ENCODE data around the gene NUMB. TPM values are rescaled to one million over a fixed set of nuclear protein-coding genes. Genes with fewer than 3 reads are reported as not detected.
A peak's percentile ranks its signal among the peaks of the same experiment; 100 is the strongest.

Gene NUMB
- total RNA-seq, 1 experiment from 2014 or later: 46.5 TPM

DNA sequence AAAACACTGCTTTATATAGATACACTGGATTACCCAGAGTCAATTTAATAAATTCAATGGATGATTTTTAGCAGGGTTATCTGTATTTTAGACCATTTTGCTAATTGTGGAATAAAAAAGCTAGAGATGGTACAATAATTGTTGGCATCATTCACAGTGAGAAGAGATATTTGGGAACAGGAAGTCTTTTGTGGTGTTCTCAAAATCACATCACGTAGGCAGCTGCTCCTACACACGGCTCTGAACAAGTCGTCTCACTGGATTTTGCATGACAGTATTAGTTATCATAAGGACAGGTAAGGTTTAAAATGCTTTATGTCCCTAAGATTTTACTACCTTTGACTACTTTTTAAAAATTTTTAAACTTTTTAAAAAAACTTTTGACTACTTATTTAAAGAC lies 169.0 kb downstream of the NUMB start:
- no peak overlapping the region for H2AFZ ChIP-seq (ENCODE audit: low read length)
- H3K36me3 Mint-ChIP-seq (ENCODE audit: insufficient read depth in 1 of 3, low read depth in 3 of 3): peaks cover 6 to 34% (median 23%) of the 10 kb centered on the region in 3 experiments; a peak in 5 of 7 replicates
- H3K9me3 ChIP-seq (ENCODE audit: control insufficient read depth, low read depth, low read length): no peaks in the 10 kb centered on the region
- no peaks in the 10 kb centered on the region for H3K79me2 ChIP-seq (ENCODE audit: insufficient read depth, low read length)
- DNase-seq: no peak
- no peak overlapping the region for H3K4me2 ChIP-seq (ENCODE audit: insufficient read depth, insufficient read length, low read length)
- H2BK12ac ChIP-seq (ENCODE audit: insufficient read length, low read depth, low read length): no peak overlapping the region
- H3K9me3 Mint-ChIP-seq: no peaks in the 10 kb centered on the region
- no peak for TF ChIP-seq CTCF (conservative IDR thresholded peaks at IDR 0.05)
- no peak overlapping the region for H4K5ac ChIP-seq (ENCODE audit: insufficient read length, low read depth, low read length)
- H4K20me1 ChIP-seq (ENCODE audit: control insufficient read depth, insufficient read depth, insufficient read length): no peaks in the 10 kb centered on the region
- no peak overlapping the region for H3K56ac ChIP-seq (ENCODE audit: insufficient read length, low read depth, low read length)
- no peak overlapping the region for H3K27ac ChIP-seq (ENCODE audit: insufficient read length, low read depth, low read length)
- no peak overlapping the region for H2BK20ac ChIP-seq (ENCODE audit: low read depth, low read length, poor library complexity, severe bottlenecking)
- H3K9ac ChIP-seq (ENCODE audit: extremely low read depth, insufficient read length, low read length): no peak overlapping the region
- no peak overlapping the region for H2BK5ac ChIP-seq (ENCODE audit: insufficient read length, low read length)
- H2AK5ac ChIP-seq (ENCODE audit: insufficient read length, low read length): no peak overlapping the region
- peak overlapping the region in 1 of 3 experiments; percentile 97; a peak in 2 of 7 replicates for H3K27ac Mint-ChIP-seq
- no peak overlapping the region for H2BK120ac ChIP-seq (ENCODE audit: low read depth, low read length, poor library complexity, severe bottlenecking)
- no peak overlapping the region for H4K8ac ChIP-seq (replicated peaks; ENCODE audit: insufficient read length, low read depth, low read length)
- no peak overlapping the region for H2BK15ac ChIP-seq (ENCODE audit: low read depth, low read length)
- no peak overlapping the region for H3K18ac ChIP-seq (ENCODE audit: insufficient read length, low read depth, low read length)
- H3K23me2 ChIP-seq (ENCODE audit: insufficient read length, low read depth, low read length, poor library complexity, severe bottlenecking): no peaks in the 10 kb centered on the region
- H3K79me1 ChIP-seq (ENCODE audit: insufficient read depth, low read depth, low read length, poor library complexity, severe bottlenecking): no peaks in the 10 kb centered on the region
- H3K4me3 Mint-ChIP-seq: no peak overlapping the region
- peaks cover 7% of the 10 kb centered on the region; the same call in 1 of the 2 replicates for H3K4me1 ChIP-seq (ENCODE audit: insufficient read depth, low read length)
- no peak overlapping the region for H3K4ac ChIP-seq (ENCODE audit: low read depth, low read length)
- H3K14ac ChIP-seq (ENCODE audit: insufficient read depth, low read length): no peak overlapping the region
- WGBS (ENCODE audit: extremely low coverage, insufficient read length, low lambda C conversion rate): no CpG with 5 or more reads among the region's 3 CpGs
- no peaks in the 10 kb centered on the region for H3K27me3 Mint-ChIP-seq (ENCODE audit: low read depth)
- H3K4me1 Mint-ChIP-seq: peaks cover 39 to 52% of the 10 kb centered on the region in 2 experiments
- H4K91ac ChIP-seq (ENCODE audit: insufficient read length, low read depth, low read length): no peak overlapping the region
- no peak overlapping the region for H3K23ac ChIP-seq (ENCODE audit: insufficient read length, low read depth, low read length)
- no peak overlapping the region for H3T11ph ChIP-seq (ENCODE audit: low read length)
- H3K27me3 ChIP-seq (ENCODE audit: insufficient read depth, low read length): no peaks in the 10 kb centered on the region
